Measurements from ENCODE around the gene NT5C1B.

NT5C1B gene

DNA sequence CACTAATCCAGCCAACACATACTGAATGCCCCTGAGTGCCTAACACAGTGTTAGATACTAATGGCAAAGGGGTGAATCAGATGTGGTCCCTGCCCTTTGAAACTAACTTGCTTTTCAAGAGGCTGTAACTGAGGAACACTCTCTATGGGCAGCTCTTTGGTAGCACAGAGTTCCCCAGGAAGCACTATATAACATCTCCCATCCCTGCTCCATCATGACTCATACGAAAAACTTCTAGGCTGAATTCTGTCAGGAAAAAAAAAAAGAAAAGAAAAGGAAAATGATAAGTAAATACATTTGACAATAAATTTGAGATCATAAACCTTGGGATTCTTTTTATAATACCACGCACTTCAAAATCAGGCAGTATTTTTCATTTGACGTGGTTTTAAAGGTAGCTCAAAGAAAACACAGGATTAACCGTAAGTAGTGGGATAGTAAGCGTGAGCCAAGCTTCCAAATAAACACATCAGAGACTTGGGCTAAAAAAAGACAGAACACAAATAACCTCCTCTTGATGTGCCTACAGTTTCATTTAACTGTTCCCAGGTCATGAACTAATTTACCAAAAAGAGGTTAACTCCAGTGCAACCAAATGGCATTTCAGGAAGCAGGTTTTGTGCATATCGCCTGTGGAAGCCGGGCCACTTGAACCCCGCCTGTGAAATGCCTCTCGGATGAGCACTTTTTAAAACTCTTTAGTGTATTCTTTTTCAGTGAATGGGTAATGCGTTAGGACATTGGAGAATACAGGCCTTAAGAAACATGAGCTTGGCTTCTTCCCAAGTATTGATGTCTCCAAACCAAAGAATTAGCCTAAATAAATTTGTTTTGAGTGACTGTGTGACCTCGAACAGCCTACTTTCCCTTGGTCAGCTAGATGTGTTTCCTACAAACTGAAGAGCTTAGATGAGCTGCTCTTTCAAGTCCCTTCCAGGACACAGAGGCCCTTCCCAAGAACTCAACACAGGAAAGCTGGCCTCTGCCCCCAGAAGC lies 71.0 kb downstream of the NT5C1B start:
- in situ Hi-C loops (cut with MboI; ENCODE audit: low sequenced_read_pairs) = loop anchor here (25.0 kb wide), 2 partner anchors 844 to 1344 kb away; partner anchors contain the start of gene OSR1

DNA sequence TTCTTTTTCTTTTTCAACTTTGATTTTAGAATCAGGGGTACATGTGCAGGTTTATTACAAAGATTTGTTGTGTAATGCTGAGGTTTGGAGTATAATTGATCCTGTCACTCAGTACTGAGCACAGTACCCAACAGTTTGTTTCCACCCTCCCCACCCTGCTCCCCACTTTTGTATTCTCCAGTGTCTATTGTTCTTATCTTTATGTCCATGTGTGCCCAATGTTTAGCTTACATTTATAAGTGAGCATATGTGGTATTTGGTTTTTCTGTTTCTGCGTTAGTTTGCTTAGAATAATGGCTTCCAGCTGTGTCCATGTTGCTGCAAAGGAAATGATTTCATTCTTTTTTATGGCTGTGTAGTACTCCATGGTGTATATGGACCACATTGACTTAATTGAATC lies 72.0 kb downstream of the NT5C1B start:
- in situ Hi-C loops (cut with MboI; ENCODE audit: low sequenced_read_pairs) = loop anchor here (25.0 kb wide), 2 partner anchors 845 to 1345 kb away; partner anchors contain the start of gene OSR1

DNA sequence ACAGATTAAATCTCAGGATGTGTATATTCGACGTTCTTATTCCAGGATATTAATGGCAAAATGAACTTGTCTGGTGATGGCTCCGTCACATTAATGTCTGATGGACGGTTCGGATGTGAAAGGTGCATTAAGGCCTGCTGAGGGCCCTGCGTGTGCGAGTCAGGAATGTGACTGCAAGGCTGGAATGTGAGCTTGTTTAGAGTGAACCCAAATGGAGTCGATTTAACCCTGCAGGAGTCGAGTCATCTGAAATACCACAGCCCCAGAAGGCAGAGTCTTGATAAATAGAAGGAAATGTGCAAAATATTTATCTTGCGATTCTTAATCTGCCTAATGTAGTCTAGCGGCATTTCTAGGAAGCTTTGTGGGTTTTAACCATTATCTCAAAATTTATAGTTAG lies 73.3 kb downstream of the NT5C1B start:
- in situ Hi-C loops (cut with MboI; ENCODE audit: low sequenced_read_pairs) = loop anchor here (25.0 kb wide), 2 partner anchors 846 to 1346 kb away; partner anchors contain the start of gene OSR1

DNA sequence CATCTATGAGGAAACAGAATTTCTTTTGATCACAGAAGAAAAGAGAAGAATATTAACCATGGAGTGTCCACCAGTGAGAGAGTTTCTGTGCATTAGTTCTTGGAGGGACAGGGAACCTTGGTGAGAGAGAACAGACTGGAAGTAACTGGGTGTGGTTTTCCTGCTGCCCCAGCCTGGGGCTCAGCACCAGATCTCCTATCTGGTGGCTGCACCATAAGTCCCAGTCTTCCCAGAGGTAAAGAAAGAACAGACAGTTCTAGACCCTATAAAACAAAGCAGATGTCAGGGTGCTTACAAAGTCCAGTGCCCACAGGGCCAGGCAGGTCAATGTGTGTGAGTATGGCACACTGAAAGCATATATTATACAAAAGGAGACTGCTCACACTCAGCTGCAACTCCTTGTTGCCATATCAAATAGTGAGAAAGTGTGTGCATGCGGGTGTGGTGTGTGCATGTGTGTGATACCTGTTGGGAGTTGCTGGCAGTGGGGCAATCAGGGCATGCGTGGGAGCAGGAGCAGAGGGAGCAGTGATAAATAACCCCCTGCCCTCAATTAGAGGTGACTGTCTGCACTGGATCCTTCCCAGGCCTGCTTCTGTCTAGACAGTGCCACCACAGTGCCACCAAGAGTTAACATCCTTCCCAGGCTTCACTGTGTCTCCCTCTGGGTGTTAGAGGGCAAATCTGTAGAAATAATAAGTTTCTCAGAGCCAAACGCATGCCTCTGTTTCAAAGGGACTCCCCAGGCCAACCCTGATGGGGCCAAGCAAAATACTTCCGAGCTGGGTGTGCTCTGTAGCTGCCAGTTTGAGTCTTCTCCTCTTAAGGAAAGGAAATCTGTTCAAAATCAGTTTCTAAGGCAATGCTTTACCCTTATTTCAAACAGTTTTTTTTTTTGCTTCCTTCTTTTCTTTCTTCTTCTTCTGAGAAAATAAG lies 74.6 kb downstream of the NT5C1B start:
- in situ Hi-C loops (cut with MboI; ENCODE audit: low sequenced_read_pairs) = loop anchor here (25.0 kb wide), 2 partner anchors 848 to 1348 kb away; partner anchors contain the start of gene OSR1
